SK-N-SH treated with all-trans-retinoic acid at 6 μM for 48 hours (cell line): ENCODE measurements around the gene ALAS1.

ENCODE experiments used
- ATAC-seq: fragments of 200-7000 bp; cut with Tn5 transposase; 3 replicates; pipeline ENCODE4 v1.9.1; 2020; ENCODE audit warnings: mild to moderate bottlenecking, moderate library complexity
- ARNTL ChIP-seq: fragments of 450-650 bp; formaldehyde crosslinking; IDR thresholded peaks from 2 replicates; pipeline ENCODE4 v1.5.0; 2020; ENCODE audit warnings: low read depth, mild to moderate bottlenecking, moderate library complexity, borderline replicate concordance
- BACH2 ChIP-seq: fragments of 250-450 bp; sonication (Bioruptor Pico); IDR thresholded peaks from 2 replicates; pipeline ENCODE4 v1.9.0; 2021; ENCODE audit warnings: mild to moderate bottlenecking, borderline replicate concordance
- CSDC2 ChIP-seq: fragments of 250-450 bp; sonication (Bioruptor Pico); IDR thresholded peaks from 2 replicates; pipeline ENCODE4 v1.5.0; 2020; ENCODE audit warnings: mild to moderate bottlenecking, moderate library complexity
- ESRRG ChIP-seq: fragments of 250-450 bp; sonication (Bioruptor Pico); IDR thresholded peaks from 2 replicates; pipeline ENCODE4 v1.6.1; 2021; ENCODE audit warnings: mild to moderate bottlenecking
- GLIS3 ChIP-seq: fragments of 250-450 bp; sonication (Bioruptor Pico); IDR thresholded peaks from 2 replicates; pipeline ENCODE4 v1.5.0; 2020; ENCODE audit warnings: mild to moderate bottlenecking, moderate library complexity
- ISL1 ChIP-seq: fragments of 250-450 bp; sonication (Bioruptor Pico); IDR thresholded peaks from 2 replicates; pipeline ENCODE4 v2.1.2; 2022; ENCODE audit warnings: mild to moderate bottlenecking, moderate library complexity
- OSR1 ChIP-seq: fragments of 250-450 bp; sonication (Bioruptor Pico); IDR thresholded peaks from 2 replicates; pipeline ENCODE4 v1.8.0; 2022; ENCODE audit warnings: moderate library complexity, mild to moderate bottlenecking, inconsistent platforms
- PPARA ChIP-seq: fragments of 250-450 bp; sonication (Bioruptor Pico); IDR thresholded peaks from 2 replicates; pipeline ENCODE4 v1.5.0; 2020; ENCODE audit warnings: mild to moderate bottlenecking, borderline replicate concordance
- RARB ChIP-seq: fragments of 250-450 bp; sonication (Bioruptor Pico); IDR thresholded peaks from 2 replicates; pipeline ENCODE4 v1.8.0; 2021; ENCODE audit warnings: mild to moderate bottlenecking, moderate library complexity
- SNAI2 ChIP-seq: fragments of 250-450 bp; sonication (Bioruptor Pico); IDR thresholded peaks from 2 replicates; pipeline ENCODE4 v1.5.0; 2020; ENCODE audit warnings: mild to moderate bottlenecking, moderate library complexity
- TCF4 ChIP-seq: fragments of 250-450 bp; sonication (Bioruptor Pico); IDR thresholded peaks from 2 replicates; pipeline ENCODE4 v1.8.0; 2021; ENCODE audit warnings: mild to moderate bottlenecking, moderate library complexity, borderline replicate concordance
- TOX ChIP-seq: fragments of 250-450 bp; sonication (Bioruptor Pico); IDR thresholded peaks from 2 replicates; pipeline ENCODE4 v1.8.0; 2021; ENCODE audit warnings: mild to moderate bottlenecking, moderate library complexity, borderline replicate concordance
- ZC3H10 ChIP-seq: fragments of 250-450 bp; sonication (Bioruptor Pico); IDR thresholded peaks from 2 replicates; pipeline ENCODE4 v1.5.1; 2021; ENCODE audit warnings: mild to moderate bottlenecking, moderate library complexity
- ZFP3 ChIP-seq: fragments of 250-450 bp; sonication (Bioruptor Pico); IDR thresholded peaks from 2 replicates; pipeline ENCODE4 v1.5.0; 2020; ENCODE audit warnings: mild to moderate bottlenecking, moderate library complexity
- ZFP30 ChIP-seq: fragments of 450-650 bp; formaldehyde crosslinking; IDR thresholded peaks from 2 replicates; pipeline ENCODE4 v1.5.0; 2022; ENCODE audit warnings: mild to moderate bottlenecking, moderate library complexity
- ZNF565 ChIP-seq: fragments of 450-650 bp; formaldehyde crosslinking; conservative IDR thresholded peaks from 2 replicates; pipeline ENCODE4 v1.5.0; 2020; ENCODE audit warnings: low read depth, mild to moderate bottlenecking, moderate library complexity
- ZNF70 ChIP-seq: fragments of 450-650 bp; formaldehyde crosslinking; IDR thresholded peaks from 2 replicates; pipeline ENCODE4 v1.5.0; 2020; ENCODE audit warnings: mild to moderate bottlenecking, moderate library complexity
- ZNF8 ChIP-seq: fragments of 450-650 bp; formaldehyde crosslinking; IDR thresholded peaks from 2 replicates; pipeline ENCODE4 v1.5.0; 2020; ENCODE audit warnings: mild to moderate bottlenecking, moderate library complexity
- TF ChIP-seq, protein P1 (sequence below): fragments of 250-450 bp; sonication (Bioruptor Pico); IDR thresholded peaks from 2 replicates; pipeline ENCODE4 v1.5.1; 2021; ENCODE audit warnings: mild to moderate bottlenecking, moderate library complexity
- TF ChIP-seq, protein P2 (sequence below): fragments of 250-450 bp; sonication (Bioruptor Pico); IDR thresholded peaks from 2 replicates; pipeline ENCODE4 v1.8.0; 2021; ENCODE audit warnings: low read depth, mild to moderate bottlenecking, moderate library complexity, borderline replicate concordance
- TF ChIP-seq, protein P3 (sequence below): fragments of 250-450 bp; sonication (Bioruptor Pico); IDR thresholded peaks from 2 replicates; pipeline ENCODE4 v1.5.1; 2020; ENCODE audit warnings: low read depth, mild to moderate bottlenecking, moderate library complexity
- TF ChIP-seq, protein P4 (sequence below): fragments of 250-450 bp; sonication (Bioruptor Pico); IDR thresholded peaks from 2 replicates; pipeline ENCODE4 v1.5.0; 2020; ENCODE audit warnings: mild to moderate bottlenecking, moderate library complexity

ALAS1 gene

DNA sequence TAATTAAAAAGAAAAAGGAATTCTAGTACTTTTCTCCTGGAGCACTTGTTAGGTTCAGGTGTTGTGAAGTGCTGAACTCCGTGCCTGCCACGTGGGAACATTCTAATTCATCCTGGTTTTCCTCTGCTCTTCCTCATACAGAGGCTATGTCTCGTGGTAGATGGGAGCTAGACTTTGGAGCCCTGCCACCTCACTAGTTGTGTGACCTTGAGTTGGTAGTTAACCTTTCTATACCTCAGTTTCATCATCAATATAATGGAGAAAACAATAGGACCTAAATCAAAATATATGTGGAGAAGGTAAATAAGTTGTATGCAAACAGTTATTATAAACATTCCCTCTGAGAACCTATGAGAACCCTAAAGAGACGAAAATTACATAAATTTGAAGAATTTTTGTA is 10.6 kb downstream of the ALAS1 start:
- TF ChIP-seq OSR1 (no peak), GLIS3 (CRISPR knock-in tag) (no peak), ZNF70 (CRISPR knock-in tag) (no peak), ISL1 (no peak), PPARA (CRISPR knock-in tag) (no peak), ARNTL (no peak), ZFP30 (no peak), ZC3H10 (no peak), SNAI2 (CRISPR knock-in tag) (no peak), TCF4 (CRISPR knock-in tag) (no peak), ZNF565 (CRISPR knock-in tag) (no peak), RARB (CRISPR knock-in tag) (no peak), ZFP3 (CRISPR knock-in tag) (no peak), ZNF8 (CRISPR knock-in tag) (no peak)
- TF ChIP-seq, protein P1, sequence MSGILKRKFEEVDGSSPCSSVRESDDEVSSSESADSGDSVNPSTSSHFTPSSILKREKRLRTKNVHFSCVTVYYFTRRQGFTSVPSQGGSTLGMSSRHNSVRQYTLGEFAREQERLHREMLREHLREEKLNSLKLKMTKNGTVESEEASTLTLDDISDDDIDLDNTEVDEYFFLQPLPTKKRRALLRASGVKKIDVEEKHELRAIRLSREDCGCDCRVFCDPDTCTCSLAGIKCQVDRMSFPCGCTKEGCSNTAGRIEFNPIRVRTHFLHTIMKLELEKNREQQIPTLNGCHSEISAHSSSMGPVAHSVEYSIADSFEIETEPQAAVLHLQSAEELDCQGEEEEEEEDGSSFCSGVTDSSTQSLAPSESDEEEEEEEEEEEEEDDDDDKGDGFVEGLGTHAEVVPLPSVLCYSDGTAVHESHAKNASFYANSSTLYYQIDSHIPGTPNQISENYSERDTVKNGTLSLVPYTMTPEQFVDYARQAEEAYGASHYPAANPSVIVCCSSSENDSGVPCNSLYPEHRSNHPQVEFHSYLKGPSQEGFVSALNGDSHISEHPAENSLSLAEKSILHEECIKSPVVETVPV (CRISPR knock-in tag): no peak
- TF ChIP-seq, protein P2, sequence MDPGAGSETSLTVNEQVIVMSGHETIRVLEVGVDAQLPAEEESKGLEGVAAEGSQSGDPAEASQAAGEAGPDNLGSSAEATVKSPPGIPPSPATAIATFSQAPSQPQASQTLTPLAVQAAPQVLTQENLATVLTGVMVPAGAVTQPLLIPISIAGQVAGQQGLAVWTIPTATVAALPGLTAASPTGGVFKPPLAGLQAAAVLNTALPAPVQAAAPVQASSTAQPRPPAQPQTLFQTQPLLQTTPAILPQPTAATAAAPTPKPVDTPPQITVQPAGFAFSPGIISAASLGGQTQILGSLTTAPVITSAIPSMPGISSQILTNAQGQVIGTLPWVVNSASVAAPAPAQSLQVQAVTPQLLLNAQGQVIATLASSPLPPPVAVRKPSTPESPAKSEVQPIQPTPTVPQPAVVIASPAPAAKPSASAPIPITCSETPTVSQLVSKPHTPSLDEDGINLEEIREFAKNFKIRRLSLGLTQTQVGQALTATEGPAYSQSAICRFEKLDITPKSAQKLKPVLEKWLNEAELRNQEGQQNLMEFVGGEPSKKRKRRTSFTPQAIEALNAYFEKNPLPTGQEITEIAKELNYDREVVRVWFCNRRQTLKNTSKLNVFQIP (CRISPR knock-in tag): no peak
- TF ChIP-seq, protein P3, sequence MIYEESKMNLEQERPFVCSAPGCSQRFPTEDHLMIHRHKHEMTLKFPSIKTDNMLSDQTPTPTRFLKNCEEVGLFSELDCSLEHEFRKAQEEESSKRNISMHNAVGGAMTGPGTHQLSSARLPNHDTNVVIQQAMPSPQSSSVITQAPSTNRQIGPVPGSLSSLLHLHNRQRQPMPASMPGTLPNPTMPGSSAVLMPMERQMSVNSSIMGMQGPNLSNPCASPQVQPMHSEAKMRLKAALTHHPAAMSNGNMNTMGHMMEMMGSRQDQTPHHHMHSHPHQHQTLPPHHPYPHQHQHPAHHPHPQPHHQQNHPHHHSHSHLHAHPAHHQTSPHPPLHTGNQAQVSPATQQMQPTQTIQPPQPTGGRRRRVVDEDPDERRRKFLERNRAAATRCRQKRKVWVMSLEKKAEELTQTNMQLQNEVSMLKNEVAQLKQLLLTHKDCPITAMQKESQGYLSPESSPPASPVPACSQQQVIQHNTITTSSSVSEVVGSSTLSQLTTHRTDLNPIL (CRISPR knock-in tag): no peak
- TF ChIP-seq, protein P4, sequence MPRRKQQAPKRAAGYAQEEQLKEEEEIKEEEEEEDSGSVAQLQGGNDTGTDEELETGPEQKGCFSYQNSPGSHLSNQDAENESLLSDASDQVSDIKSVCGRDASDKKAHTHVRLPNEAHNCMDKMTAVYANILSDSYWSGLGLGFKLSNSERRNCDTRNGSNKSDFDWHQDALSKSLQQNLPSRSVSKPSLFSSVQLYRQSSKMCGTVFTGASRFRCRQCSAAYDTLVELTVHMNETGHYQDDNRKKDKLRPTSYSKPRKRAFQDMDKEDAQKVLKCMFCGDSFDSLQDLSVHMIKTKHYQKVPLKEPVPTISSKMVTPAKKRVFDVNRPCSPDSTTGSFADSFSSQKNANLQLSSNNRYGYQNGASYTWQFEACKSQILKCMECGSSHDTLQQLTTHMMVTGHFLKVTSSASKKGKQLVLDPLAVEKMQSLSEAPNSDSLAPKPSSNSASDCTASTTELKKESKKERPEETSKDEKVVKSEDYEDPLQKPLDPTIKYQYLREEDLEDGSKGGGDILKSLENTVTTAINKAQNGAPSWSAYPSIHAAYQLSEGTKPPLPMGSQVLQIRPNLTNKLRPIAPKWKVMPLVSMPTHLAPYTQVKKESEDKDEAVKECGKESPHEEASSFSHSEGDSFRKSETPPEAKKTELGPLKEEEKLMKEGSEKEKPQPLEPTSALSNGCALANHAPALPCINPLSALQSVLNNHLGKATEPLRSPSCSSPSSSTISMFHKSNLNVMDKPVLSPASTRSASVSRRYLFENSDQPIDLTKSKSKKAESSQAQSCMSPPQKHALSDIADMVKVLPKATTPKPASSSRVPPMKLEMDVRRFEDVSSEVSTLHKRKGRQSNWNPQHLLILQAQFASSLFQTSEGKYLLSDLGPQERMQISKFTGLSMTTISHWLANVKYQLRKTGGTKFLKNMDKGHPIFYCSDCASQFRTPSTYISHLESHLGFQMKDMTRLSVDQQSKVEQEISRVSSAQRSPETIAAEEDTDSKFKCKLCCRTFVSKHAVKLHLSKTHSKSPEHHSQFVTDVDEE (CRISPR knock-in tag): no peak
- TF ChIP-seq, all 23 proteins: peak for 0
- no peak for ATAC-seq

DNA sequence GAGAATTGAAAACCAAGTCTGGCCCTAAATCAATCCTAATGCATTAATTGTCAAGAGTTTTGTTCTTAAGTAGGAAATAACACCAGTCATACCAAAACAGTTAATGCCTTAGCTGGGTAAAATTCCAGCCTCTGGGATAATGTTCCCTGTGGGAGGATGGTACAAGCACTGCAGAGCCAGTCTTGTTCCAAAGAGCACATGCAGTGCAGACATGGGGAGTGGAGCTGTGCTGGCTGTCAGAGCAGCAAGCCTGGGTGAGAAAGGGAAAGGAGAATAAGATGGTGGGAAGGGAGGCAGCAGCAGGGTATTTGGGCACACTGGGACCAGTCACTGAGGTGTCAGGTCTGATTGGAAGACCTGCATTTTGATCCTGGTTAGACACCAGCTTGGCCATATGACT is 12.1 kb downstream of the ALAS1 start:
- TF ChIP-seq TOX (CRISPR knock-in tag): no peak
- TF ChIP-seq BACH2 (CRISPR knock-in tag): no peak
- no peak for TF ChIP-seq ESRRG (CRISPR knock-in tag)
- TF ChIP-seq, protein P1 (CRISPR knock-in tag): no peak
- no peak for TF ChIP-seq ZNF70 (CRISPR knock-in tag)
- TF ChIP-seq, all 23 proteins: peak for 0
- no peak for ATAC-seq

DNA sequence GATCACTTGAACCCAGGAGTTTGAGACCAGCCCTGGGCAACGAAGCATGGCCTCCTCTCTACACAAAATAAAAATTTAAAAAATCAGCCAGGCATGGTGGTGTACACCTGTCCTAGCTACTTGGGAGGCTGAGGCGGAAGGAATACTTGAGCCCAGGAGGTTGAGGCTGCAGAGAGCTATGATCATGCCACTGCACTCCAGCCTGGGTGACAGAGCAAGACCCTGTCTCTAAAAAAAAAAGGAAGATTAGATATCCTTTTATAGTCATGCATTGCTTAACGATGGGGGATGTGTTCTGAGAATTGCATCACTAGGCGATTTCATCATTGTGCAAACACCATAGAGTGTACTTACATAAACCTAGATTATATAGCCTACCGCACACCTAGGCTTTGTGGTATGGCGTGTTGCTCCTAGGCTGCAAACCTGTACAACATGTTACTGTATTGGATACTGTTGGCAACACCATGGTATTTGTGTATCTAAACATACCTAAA is 12.6 kb downstream of the ALAS1 start:
- TF ChIP-seq OSR1: no peak
- no peak for TF ChIP-seq ZC3H10
- TF ChIP-seq ZNF70 (CRISPR knock-in tag): no peak
- no peak for TF ChIP-seq TOX (CRISPR knock-in tag)
- TF ChIP-seq TCF4 (CRISPR knock-in tag): no peak
- TF ChIP-seq, protein P4 (CRISPR knock-in tag): no peak
- no peak for TF ChIP-seq GLIS3 (CRISPR knock-in tag)
- no peak for TF ChIP-seq CSDC2 (CRISPR knock-in tag)
- no peak for TF ChIP-seq RARB (CRISPR knock-in tag)
- no peak for TF ChIP-seq ZFP30
- TF ChIP-seq ZNF565 (CRISPR knock-in tag): no peak
- TF ChIP-seq, protein P1 (CRISPR knock-in tag): no peak
- no peak for TF ChIP-seq ESRRG (CRISPR knock-in tag)
- no peak for ATAC-seq
